HepG2 (cell line): ENCODE measurements around the gene HOXA4. TPM values are rescaled to one million over a fixed set of nuclear protein-coding genes. Genes with fewer than 3 reads are reported as not detected.

Experiments used
- ATAC-seq: fragments of 200-7000 bp; cut with Tn5 transposase; 3 replicates; pipeline ENCODE4 v1.9.1; 2020; ENCODE audit warnings: mild to moderate bottlenecking, moderate library complexity
- BruUV-seq: library from RNA; stranded (reverse); fragments of 400-500 nt; replicated peaks from 2 replicates; lab custom pipeline; 2021; lab: Mats Ljungman, UMichigan
- CTCF ChIA-PET: fragments of 300-600 bp; formaldehyde crosslinking; extraction: SDS; loops from one replicate; lab custom pipeline; 2021; ENCODE audit warnings: low total read pairs, inconsistent platforms, low intra/inter-chr PET ratio; lab: Yijun Ruan, JAX
- POLR2A ChIA-PET: fragments of 350-600 bp; sonication (Branson Sonifier 250); formaldehyde crosslinking; loops from one replicate; lab custom pipeline; 2020; ENCODE audit warnings: antibody characterized with exemption, inconsistent platforms; lab: Yijun Ruan, JAX
- DNase-seq: peaks from one replicate; pipeline ENCODE4 v3.0.0-alpha.2; 2015; ENCODE audit warnings: low spot score
- FAIRE-seq: peaks from 3 replicates; lab custom pipeline; 2011; peaks lifted over from hg19 to GRCh38; lab: Jason Lieb, UNC
- H2AFZ ChIP-seq: one replicate; pipeline ENCODE4 v1.6.1; 2011; ENCODE audit warnings: low read length, inconsistent platforms
- H3K27ac ChIP-seq: fragments of 300-600 bp; 3 replicates; pipeline ENCODE4 v1.8.0; 2011; ENCODE audit warnings: mixed run types, mild to moderate bottlenecking, mixed read lengths, low read length, inconsistent platforms; ENCODE audit not compliant: insufficient read depth; ENCODE audit errors: extremely low read length
- H3K27me3 ChIP-seq, 2 experiments: fragments of 200-600 bp in 1 of 2; 2 replicates in 1 of 2; 3 replicates in 1 of 2; pipeline versions ENCODE4 v1.6.0 to v1.8.0; 2011; ENCODE audit warnings: low read length in 2 of 2, mild to moderate bottlenecking in 2 of 2, moderate library complexity in 2 of 2, inconsistent platforms in 1 of 2; ENCODE audit not compliant: insufficient read depth in 2 of 2, control insufficient read depth in 1 of 2
- H3K36me3 ChIP-seq, 2 experiments: fragments of 200-600 bp in 1 of 2; replicated peaks in 1 of 2; 2 replicates in 1 of 2; 3 replicates in 1 of 2; pipeline versions ENCODE4 v1.5.1 to v1.8.0; 2011; ENCODE audit warnings: low read length in 2 of 2, inconsistent platforms in 1 of 2; ENCODE audit not compliant: insufficient read depth in 2 of 2, control insufficient read depth in 1 of 2
- H3K4me1 ChIP-seq: 2 replicates; pipeline ENCODE4 v1.5.1; 2012; ENCODE audit warnings: low read length, inconsistent platforms; ENCODE audit not compliant: insufficient read depth
- H3K4me2 ChIP-seq: 2 replicates; pipeline ENCODE4 v1.6.0; 2011; ENCODE audit warnings: low read depth, low read length, inconsistent platforms
- H3K4me3 ChIP-seq, 3 experiments: fragments of 200-600 bp in 1 of 3; sonication (generic), shearing (Covaris generic) in 1 of 3; replicated peaks in 1 of 3; 2 replicates each; pipeline ENCODE4 v1.5.1; 2011 to 2016; ENCODE audit warnings: low read length in 3 of 3, inconsistent platforms in 2 of 3, low read depth in 2 of 3, mild to moderate bottlenecking in 2 of 3, control low read depth in 1 of 3, mixed read lengths in 1 of 3; ENCODE audit not compliant: insufficient read depth in 1 of 3
- H3K79me2 ChIP-seq: one replicate; pipeline ENCODE4 v1.6.1; 2011; ENCODE audit warnings: low read length, inconsistent platforms; ENCODE audit not compliant: insufficient read depth
- H3K9ac ChIP-seq: 2 replicates; pipeline ENCODE4 v1.6.0; 2011; ENCODE audit warnings: mild to moderate bottlenecking, low read depth, low read length, inconsistent platforms; ENCODE audit not compliant: insufficient read depth
- H3K9me3 ChIP-seq: 2 replicates; pipeline ENCODE4 v1.5.1; 2012; ENCODE audit warnings: mild to moderate bottlenecking, low read length
- H4K20me1 ChIP-seq: 2 replicates; pipeline ENCODE4 v1.6.0; 2011; ENCODE audit warnings: inconsistent platforms, mild to moderate bottlenecking, low read length, moderate library complexity; ENCODE audit not compliant: insufficient read depth
- ETV6 ChIP-seq: sonication (generic); formaldehyde crosslinking; conservative IDR thresholded peaks from 2 replicates; pipeline ENCODE4 v1.4.0; 2020; ENCODE audit warnings: missing genetic modification reagents
- KMT2B ChIP-seq: IDR thresholded peaks from 2 replicates; pipeline ENCODE4 v1.6.1; 2016; ENCODE audit warnings: missing genetic modification reagents, missing compliant biosample characterization
- MAFG ChIP-seq: sonication (generic); formaldehyde crosslinking; IDR thresholded peaks from 2 replicates; pipeline ENCODE4 v1.5.1; 2020; ENCODE audit warnings: mild to moderate bottlenecking, missing genetic modification reagents
- RAD21 ChIP-seq: fragments of 450-650 bp; formaldehyde crosslinking; IDR thresholded peaks from 2 replicates; pipeline ENCODE4 v1.5.0; 2020; ENCODE audit warnings: mild to moderate bottlenecking
- TCF12 ChIP-seq, 2 experiments: fragments of 450-650 bp in 1 of 2; sonication (generic) in 1 of 2; formaldehyde crosslinking in 1 of 2; IDR thresholded peaks; 2 replicates each; pipeline versions ENCODE4 v1.6.1 to v1.8.0; 2017 to 2022; ENCODE audit warnings: antibody characterized with exemption in 1 of 2, mild to moderate bottlenecking in 1 of 2, missing genetic modification reagents in 1 of 2, moderate library complexity in 1 of 2
- TCF7 ChIP-seq: sonication (generic); IDR thresholded peaks from 2 replicates; pipeline ENCODE4 v1.6.1; 2016; ENCODE audit warnings: antibody characterized with exemption, low read depth
- TSC22D2 ChIP-seq: sonication (generic); formaldehyde crosslinking; IDR thresholded peaks from 2 replicates; pipeline ENCODE4 v1.5.1; 2020; ENCODE audit warnings: missing genetic modification reagents, mild to moderate bottlenecking, borderline replicate concordance
- XBP1 ChIP-seq: sonication (generic); formaldehyde crosslinking; IDR thresholded peaks from 2 replicates; pipeline ENCODE4 v1.5.0; 2020; ENCODE audit warnings: missing genetic modification reagents
- ZHX1 ChIP-seq: sonication (generic); formaldehyde crosslinking; IDR thresholded peaks from 2 replicates; pipeline ENCODE4 v1.8.1; 2022; ENCODE audit warnings: low read depth, mild to moderate bottlenecking, missing genetic modification reagents
- ZMAT3 ChIP-seq: sonication (generic); formaldehyde crosslinking; conservative IDR thresholded peaks from 2 replicates; pipeline ENCODE4 v1.7.0; 2021; ENCODE audit warnings: missing genetic modification reagents
- ZNF567 ChIP-seq: sonication (generic); formaldehyde crosslinking; IDR thresholded peaks from 2 replicates; pipeline ENCODE4 v1.8.1; 2023; ENCODE audit warnings: mild to moderate bottlenecking, missing genetic modification reagents, borderline replicate concordance
- WGBS: methylation state at CpG from one replicate; pipeline ENCODE4 v1.1.6; 2017; ENCODE audit warnings: low lambda C conversion rate; 5-methylcytosine and 5-hydroxymethylcytosine counted together
- in situ Hi-C: cut with HindIII; loops from 2 replicates; pipeline ENCODE4 v1.10.0; 2017; ENCODE audit warnings: low pct_unique_long_range_greater_than_20kb; ENCODE audit not compliant: extremely low pct_ligation_motif_present
- intact Hi-C: fragments of 100-400 bp; cut with micrococcal nuclease; formaldehyde crosslinking; loops from one replicate; pipeline ENCODE4 v1.10.0; 2022; ENCODE audit not compliant: unreplicated experiment
- polyA plus RNA-seq, 8 experiments: library from polyadenylated mRNA; depleted of rRNA in 3 of 8; stranded (reverse) in 7 of 8; unstranded in 1 of 8; fragments of >200 nt; fragmentation: Illumina TruSeq in 4 of 8; extraction: Trizol in 4 of 8; gene quantifications; 2 replicates each; pipeline versions ENCODE4 v1.2.1 to v1.2.3, GENCODE V29; 2011 to 2016; ENCODE audit warnings: low read depth in 4 of 8, missing spikeins in 1 of 8, mixed read lengths in 1 of 8; ENCODE audit not compliant: insufficient read depth in 1 of 8
- total RNA-seq, 5 experiments: library from RNA; depleted of rRNA; stranded (reverse); fragments of >200 nt; fragmentation: Illumina TruSeq; extraction: Trizol; gene quantifications; 2 replicates each; pipeline ENCODE4 v1.2.3, GENCODE V29; 2016; ENCODE audit warnings: low read depth in 1 of 5
- TF ChIP-seq, protein P1 (sequence below): sonication (generic); formaldehyde crosslinking; IDR thresholded peaks from 2 replicates; pipeline ENCODE4 v1.4.0; 2020; ENCODE audit warnings: mild to moderate bottlenecking, missing genetic modification reagents

The HOXA4 gene
- total and polyA plus RNA-seq, 2 of the 13 experiments (the other 11 are each of a cell fraction or from before 2014, with no cell fraction given), result 2.4 to 5.4 TPM

- no peak for ATAC-seq
- peaks cover 46% of the 10 kb centered on the region for H3K4me1 ChIP-seq
Measured at GRCh38 chr7:27153526-27153925, 23.0 kb upstream of the HOXA4 start.

More at GRCh38 chr7:27153526-27153925, 23.0 kb upstream of the HOXA4 start:
- TF ChIP-seq ZNF567, result no peak
- no peak for TF ChIP-seq ZMAT3 (CRISPR knock-in tag)
- no peak for TF ChIP-seq KMT2B (CRISPR knock-in tag)
- TF ChIP-seq TCF12 (IDR thresholded peaks at IDR 0.05), result no peak
- TF ChIP-seq TCF12 (CRISPR knock-in tag; IDR thresholded peaks at IDR 0.05), result no peak
- TF ChIP-seq ZHX1, result no peak
- TF ChIP-seq, protein P1, sequence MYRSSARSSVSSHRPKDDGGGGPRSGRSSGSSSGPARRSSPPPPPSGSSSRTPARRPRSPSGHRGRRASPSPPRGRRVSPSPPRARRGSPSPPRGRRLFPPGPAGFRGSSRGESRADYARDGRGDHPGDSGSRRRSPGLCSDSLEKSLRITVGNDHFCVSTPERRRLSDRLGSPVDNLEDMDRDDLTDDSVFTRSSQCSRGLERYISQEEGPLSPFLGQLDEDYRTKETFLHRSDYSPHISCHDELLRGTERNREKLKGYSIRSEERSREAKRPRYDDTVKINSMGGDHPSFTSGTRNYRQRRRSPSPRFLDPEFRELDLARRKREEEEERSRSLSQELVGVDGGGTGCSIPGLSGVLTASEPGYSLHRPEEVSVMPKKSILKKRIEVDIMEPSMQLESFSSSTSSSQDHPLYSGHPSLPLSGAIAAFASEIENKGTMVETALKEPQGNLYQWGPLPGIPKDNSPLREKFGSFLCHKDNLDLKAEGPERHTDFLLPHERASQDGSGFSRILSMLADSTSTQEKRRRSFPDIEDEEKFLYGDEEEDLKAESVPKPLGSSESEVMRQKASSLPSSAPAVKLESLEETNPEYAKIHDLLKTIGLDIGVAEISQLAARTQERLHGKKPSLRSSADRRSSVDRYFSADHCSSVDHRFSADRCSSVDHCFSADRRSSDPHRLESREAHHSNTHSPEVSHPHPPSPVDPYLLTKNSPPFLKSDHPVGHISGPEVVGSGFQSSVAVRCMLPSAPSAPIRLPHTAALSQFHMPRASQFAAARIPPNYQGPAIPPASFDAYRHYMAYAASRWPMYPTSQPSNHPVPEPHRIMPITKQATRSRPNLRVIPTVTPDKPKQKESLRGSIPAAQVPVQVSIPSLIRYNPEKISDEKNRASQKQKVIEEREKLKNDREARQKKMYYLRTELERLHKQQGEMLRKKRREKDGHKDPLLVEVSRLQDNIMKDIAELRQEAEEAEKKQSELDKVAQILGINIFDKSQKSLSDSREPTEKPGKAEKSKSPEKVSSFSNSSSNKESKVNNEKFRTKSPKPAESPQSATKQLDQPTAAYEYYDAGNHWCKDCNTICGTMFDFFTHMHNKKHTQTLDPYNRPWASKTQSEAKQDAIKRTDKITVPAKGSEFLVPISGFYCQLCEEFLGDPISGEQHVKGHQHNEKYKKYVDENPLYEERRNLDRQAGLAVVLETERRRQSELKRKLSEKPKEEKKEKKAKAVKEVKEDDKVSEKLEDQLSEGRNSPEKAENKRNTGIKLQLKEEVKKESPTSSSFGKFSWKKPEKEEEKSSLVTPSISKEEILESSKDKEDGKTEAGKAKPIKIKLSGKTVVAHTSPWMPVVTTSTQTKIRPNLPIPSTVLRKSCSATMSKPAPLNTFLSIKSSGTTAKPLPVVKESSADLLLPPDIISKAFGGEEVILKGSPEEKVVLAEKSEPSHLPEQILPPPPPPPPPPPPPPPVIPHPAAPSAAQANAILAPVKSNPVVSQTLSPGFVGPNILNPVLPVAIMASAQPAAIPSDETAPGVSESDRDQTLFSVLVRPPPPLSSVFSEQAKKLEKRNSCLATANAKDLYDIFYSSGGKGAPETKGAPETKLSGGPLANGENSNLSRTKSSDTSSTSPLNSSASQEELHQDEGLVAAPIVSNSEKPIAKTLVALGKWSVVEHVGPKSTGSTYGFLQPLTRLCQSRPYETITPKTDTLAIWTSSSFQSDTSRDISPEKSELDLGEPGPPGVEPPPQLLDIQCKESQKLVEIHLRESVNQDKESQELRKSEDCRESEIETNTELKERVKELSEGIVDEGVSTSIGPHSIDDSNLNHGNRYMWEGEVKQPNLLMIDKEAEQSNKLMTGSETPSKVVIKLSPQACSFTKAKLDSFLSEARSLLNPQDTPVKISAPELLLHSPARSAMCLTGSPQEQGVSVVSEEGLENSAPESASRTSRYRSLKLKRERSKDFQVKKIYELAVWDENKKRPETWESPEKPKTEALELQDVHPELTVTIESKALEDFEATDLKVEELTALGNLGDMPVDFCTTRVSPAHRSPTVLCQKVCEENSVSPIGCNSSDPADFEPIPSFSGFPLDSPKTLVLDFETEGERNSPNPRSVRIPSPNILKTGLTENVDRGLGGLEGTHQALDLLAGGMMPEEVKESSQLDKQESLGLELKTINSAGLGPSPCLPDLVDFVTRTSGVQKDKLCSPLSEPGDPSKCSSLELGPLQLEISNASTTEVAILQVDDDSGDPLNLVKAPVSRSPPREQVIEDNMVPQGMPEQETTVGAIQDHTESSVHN (CRISPR knock-in tag), result no peak
- no peak for TF ChIP-seq TCF7
- no peak for TF ChIP-seq XBP1
- TF ChIP-seq TSC22D2, result no peak
- no peak for TF ChIP-seq MAFG
- TF ChIP-seq RAD21 (CRISPR knock-in tag), result no peak
- TF ChIP-seq ETV6, result no peak
- TF ChIP-seq, all 625 proteins: peak for 0
- Histone ChIP-seq H3K27me3 (peaks cover 6 to 61% of the 10 kb centered on the region in 2 experiments), H3K27ac (no peak overlapping the region), H3K79me2 (peaks cover 5% of the 10 kb centered on the region), H3K9me3 (no peaks in the 10 kb centered on the region), H2AFZ (no peak overlapping the region), H3K4me3 (no peak overlapping the region), H3K9ac (no peak overlapping the region), H4K20me1 (no peaks in the 10 kb centered on the region), H3K4me2 (no peak overlapping the region), H3K36me3 (no peaks in the 10 kb centered on the region)
- WGBS, result 82% methylated on average over 3 of the region's 3 CpGs
- ChIA-PET CTCF (no interaction called here), POLR2A (no interaction called here)
- BruUV-seq, result no TSS peak
- in situ Hi-C loops, result loop anchor here (25.0 kb wide), 1 partner anchor 1066 kb away; no protein-coding TSS in a partner anchor
- no peak for FAIRE-seq
- no peak for DNase-seq
- intact Hi-C loops, result no loop called here
